Activated T-cell treated with anti-CD3 and anti-CD28 coated beads, Interleukin-2, amount 50 U/mL, for 48 hours (primary cell): ENCODE results near the gene CDC42BPG.

ENCODE experiments used
- DNase-seq, 2 experiments: peaks; one replicate each; pipeline ENCODE4 v3.0.0-alpha.2; 2020

The CDC42BPG gene

GRCh38 chr11:64844330-64845128 lies at the start of gene CDC42BPG:
Gene CDC42BPG, minus strand, starts transcription at chr11:64844653. Its CDS starts 84 bp downstream, at chr11:64844569.
- DNase-seq: peak; percentile 73 to 80

GRCh38 chr11:64893194-64894069 lies 49.0 kb upstream of the CDC42BPG start:
- DNase-seq: no peak

GRCh38 chr11:64892838-64893193 lies 48.4 kb upstream of the CDC42BPG start:
- no peak for DNase-seq

- no peak for DNase-seq
These were observed 48.0 kb upstream of the CDC42BPG start for GRCh38 chr11:64892411-64892831.

- DNase-seq: no peak
These were observed 47.4 kb upstream of the CDC42BPG start for GRCh38 chr11:64891880-64892279.

- no peak for DNase-seq
These were observed 46.9 kb upstream of the CDC42BPG start for GRCh38 chr11:64891215-64891848.

- DNase-seq: no peak
These were observed 46.1 kb upstream of the CDC42BPG start for GRCh38 chr11:64890522-64890939.

- no peak for DNase-seq
These were observed 44.5 kb upstream of the CDC42BPG start for GRCh38 chr11:64888729-64889511.

- no peak for DNase-seq
These were observed 43.9 kb upstream of the CDC42BPG start for GRCh38 chr11:64888406-64888728.

GRCh38 chr11:64887757-64888405 lies 43.4 kb upstream of the CDC42BPG start:
- peak; percentile 92 to 93 for DNase-seq

- DNase-seq: no peak
These were observed 42.8 kb upstream of the CDC42BPG start for GRCh38 chr11:64887234-64887756.

GRCh38 chr11:64885367-64886286 lies 41.2 kb upstream of the CDC42BPG start:
- DNase-seq: peak in 1 of 2 experiments; percentile 38

GRCh38 chr11:64884019-64884418 lies 39.6 kb upstream of the CDC42BPG start:
- DNase-seq: no peak

GRCh38 chr11:64883575-64883974 lies 39.1 kb upstream of the CDC42BPG start:
- DNase-seq: no peak

GRCh38 chr11:64882243-64882642 lies 37.8 kb upstream of the CDC42BPG start:
- DNase-seq: no peak

GRCh38 chr11:64881476-64881875 lies 37.0 kb upstream of the CDC42BPG start:
- DNase-seq: no peak

GRCh38 chr11:64880240-64881001 lies 36.0 kb upstream of the CDC42BPG start:
- peak; percentile 33 to 35 for DNase-seq

GRCh38 chr11:64879244-64879900 lies 34.9 kb upstream of the CDC42BPG start:
- DNase-seq: peak; percentile 37 to 45
